SK-N-SH (cell line): ENCODE results near the gene RAVER1. TPM values are rescaled to one million over a fixed set of nuclear protein-coding genes. Genes with fewer than 3 reads are reported as not detected.

Experiments
- CTCF ChIA-PET: fragments of 300-600, 350-600 bp; formaldehyde crosslinking; extraction: SDS; loops from one replicate; lab custom pipeline; 2021; lab: Yijun Ruan, JAX
- POLR2A ChIA-PET: fragments of 350-600 bp; sonication (Branson Sonifier 250); formaldehyde crosslinking; extraction: SDS; loops from one replicate; lab custom pipeline; 2020; ENCODE audit warnings: antibody characterized with exemption, inconsistent platforms; lab: Yijun Ruan, JAX
- DNase-seq: peaks from one replicate; pipeline ENCODE4 v3.0.0; 2012
- H2AFZ ChIP-seq: fragments of 200-600 bp; sonication (generic); 2 replicates; pipeline ENCODE4 v1.8.1; 2016; ENCODE audit warnings: antibody characterized with exemption, mild to moderate bottlenecking, low read depth
- H3F3A ChIP-seq: fragments of 200-600 bp; sonication (generic); replicated peaks from 2 replicates; pipeline ENCODE3; 2016; ENCODE audit warnings: antibody characterized with exemption, mild to moderate bottlenecking; ENCODE audit not compliant: insufficient read depth
- H3K27ac ChIP-seq, 2 experiments: fragments of 200-500 bp in 1 of 2; fragments of 200-600 bp in 1 of 2; sonication (Bioruptor generic) in 1 of 2; sonication (generic), shearing (Covaris generic) in 1 of 2; 2 replicates each; pipeline versions ENCODE4 v1.5.1 to v1.6.1; 2014 to 2016; ENCODE audit warnings: low read depth in 2 of 2, inconsistent platforms in 1 of 2, low read length in 1 of 2, mild to moderate bottlenecking in 1 of 2, mixed read lengths in 1 of 2
- H3K27me3 ChIP-seq: fragments of 200-600 bp; sonication (generic), shearing (Covaris generic); 2 replicates; pipeline ENCODE4 v1.6.1; 2016; ENCODE audit warnings: mixed run types; ENCODE audit not compliant: insufficient read depth
- H3K36me3 ChIP-seq, 2 experiments: fragments of 200-500 bp in 1 of 2; fragments of 200-600 bp in 1 of 2; sonication (Bioruptor generic) in 1 of 2; sonication (generic) in 1 of 2; replicated peaks in 1 of 2; 2 replicates each; pipeline versions ENCODE3 to v1.5.1; 2014 to 2016; ENCODE audit warnings: low read length in 1 of 2, mild to moderate bottlenecking in 1 of 2; ENCODE audit not compliant: insufficient read depth in 2 of 2, control insufficient read depth in 1 of 2
- H3K4me1 ChIP-seq, 2 experiments: fragments of 200-500 bp in 1 of 2; fragments of 200-600 bp in 1 of 2; sonication (Bioruptor generic) in 1 of 2; sonication (generic), shearing (Covaris generic) in 1 of 2; 2 replicates each; pipeline versions ENCODE4 v1.5.1 to v1.6.1; 2014 to 2016; ENCODE audit warnings: low read depth in 1 of 2, low read length in 1 of 2, mixed run types in 1 of 2; ENCODE audit not compliant: insufficient read depth in 2 of 2, control insufficient read depth in 1 of 2
- H3K4me2 ChIP-seq: fragments of 200-600 bp; sonication (generic), shearing (Covaris generic); 2 replicates; pipeline ENCODE4 v1.6.1; 2017; ENCODE audit warnings: mixed run types
- H3K4me3 ChIP-seq, 2 experiments: fragments of 200-500 bp in 1 of 2; fragments of 200-600 bp in 1 of 2; sonication (Bioruptor generic) in 1 of 2; sonication (generic), shearing (Covaris generic) in 1 of 2; 2 replicates each; pipeline versions ENCODE4 v1.5.1 to v1.8.1; 2014 to 2016; ENCODE audit warnings: low read depth in 2 of 2, inconsistent platforms in 1 of 2, low read length in 1 of 2, mild to moderate bottlenecking in 1 of 2, mixed read lengths in 1 of 2, moderate library complexity in 1 of 2
- H3K79me2 ChIP-seq: fragments of 200-600 bp; sonication (generic); 2 replicates; pipeline ENCODE4 v1.8.1; 2017; ENCODE audit warnings: mild to moderate bottlenecking; ENCODE audit not compliant: insufficient read depth
- H3K9ac ChIP-seq: fragments of 200-600 bp; sonication (generic); 2 replicates; pipeline ENCODE4 v1.6.1; 2017; ENCODE audit warnings: mixed run types
- H3K9me2 ChIP-seq: fragments of 200-600 bp; sonication (generic); 2 replicates; pipeline ENCODE4 v1.6.1; 2017; ENCODE audit warnings: mixed run types
- H3K9me3 ChIP-seq: fragments of 200-600 bp; sonication (generic); 2 replicates; pipeline ENCODE4 v1.6.1; 2017; ENCODE audit warnings: mixed run types, mild to moderate bottlenecking, moderate library complexity
- H4K20me1 ChIP-seq: fragments of 200-600 bp; sonication (generic); 2 replicates; pipeline ENCODE4 v1.6.1; 2017; ENCODE audit warnings: mild to moderate bottlenecking, mixed run types; ENCODE audit not compliant: insufficient read depth
- CHD2 ChIP-seq: fragments of 150-350 bp; IDR thresholded peaks from 2 replicates; pipeline ENCODE4 v1.6.1; 2018; ENCODE audit warnings: low read length; ENCODE audit not compliant: partially characterized antibody
- ELF1 ChIP-seq: IDR thresholded peaks from 2 replicates; pipeline ENCODE4 v1.4.0; 2012
- EP300 ChIP-seq, 2 experiments: IDR thresholded peaks; 2 replicates each; pipeline versions ENCODE4 v1.4.0 to v1.6.1; 2012; ENCODE audit warnings: borderline replicate concordance in 1 of 2, low read depth in 1 of 2, low read length in 1 of 2
- FOSL2 ChIP-seq: IDR thresholded peaks from 2 replicates; pipeline ENCODE4 v1.4.0; 2012; ENCODE audit warnings: low read depth, mild to moderate bottlenecking, moderate library complexity, borderline replicate concordance
- GABPA ChIP-seq: IDR thresholded peaks from 2 replicates; pipeline ENCODE4 v1.4.0; 2012; ENCODE audit warnings: low read depth, mild to moderate bottlenecking
- MAX ChIP-seq: IDR thresholded peaks from 2 replicates; pipeline ENCODE4 v1.4.0; 2012; ENCODE audit warnings: low read depth
- MEF2A ChIP-seq: IDR thresholded peaks from 2 replicates; pipeline ENCODE4 v1.4.0; 2012; ENCODE audit warnings: low read depth, borderline replicate concordance
- NFIC ChIP-seq: IDR thresholded peaks from 2 replicates; pipeline ENCODE4 v1.4.0; 2012; ENCODE audit warnings: borderline replicate concordance
- PBX3 ChIP-seq: IDR thresholded peaks from 2 replicates; pipeline ENCODE4; 2012
- RAD21 ChIP-seq: IDR thresholded peaks from 2 replicates; pipeline ENCODE4 v1.6.1; 2012; ENCODE audit warnings: mild to moderate bottlenecking, low read length
- RCOR1 ChIP-seq: fragments of 150-350 bp; IDR thresholded peaks from 2 replicates; pipeline ENCODE4 v1.6.1; 2017; ENCODE audit warnings: antibody characterized with exemption, low read length
- REST ChIP-seq: IDR thresholded peaks from 2 replicates; pipeline ENCODE4 v1.6.1; 2012; ENCODE audit warnings: mild to moderate bottlenecking, low read depth, low read length, moderate library complexity
- RFX5 ChIP-seq: IDR thresholded peaks from 2 replicates; pipeline ENCODE4 v1.6.1; 2012; ENCODE audit warnings: mild to moderate bottlenecking, improper control_type of control experiment, low read length
- RXRA ChIP-seq: IDR thresholded peaks from 2 replicates; pipeline ENCODE4 v1.4.0; 2012; ENCODE audit warnings: low read depth, mild to moderate bottlenecking, borderline replicate concordance
- TEAD4 ChIP-seq: IDR thresholded peaks from 2 replicates; pipeline ENCODE4 v1.4.0; 2012; ENCODE audit warnings: mild to moderate bottlenecking, borderline replicate concordance; ENCODE audit not compliant: insufficient read depth
- USF1 ChIP-seq: IDR thresholded peaks from 2 replicates; pipeline ENCODE4 v1.4.0; 2012; ENCODE audit warnings: low read depth, borderline replicate concordance
- USF2 ChIP-seq: fragments of 150-350 bp; IDR thresholded peaks from 2 replicates; pipeline ENCODE4 v1.6.1; 2017; ENCODE audit warnings: antibody characterized with exemption, low read length, low read depth, borderline replicate concordance
- YY1 ChIP-seq: IDR thresholded peaks from 2 replicates; pipeline ENCODE4 v1.4.0; 2012; ENCODE audit warnings: low read depth, mild to moderate bottlenecking
- ZBTB33 ChIP-seq: IDR thresholded peaks from 2 replicates; pipeline ENCODE4 v1.4.0; 2012; ENCODE audit warnings: low read depth, borderline replicate concordance
- WGBS: methylation state at CpG from one replicate; pipeline ENCODE4 v1.1.6; 2017; ENCODE audit warnings: low lambda C conversion rate; 5-methylcytosine and 5-hydroxymethylcytosine counted together
- polyA plus RNA-seq, 3 experiments: library from polyadenylated mRNA; depleted of rRNA; stranded (reverse); fragments of >200 nt; gene quantifications; 2 replicates each; pipeline ENCODE4 v1.2.3, GENCODE V29; 2012

The RAVER1 gene
- polyA plus RNA-seq, 1 of the 3 experiments (the other 2 are of a cell fraction): 8.2 TPM

- TF ChIP-seq EP300 (IDR thresholded peaks at IDR 0.05; ENCODE audit: borderline replicate concordance in 1 of 2, low read depth in 1 of 2, low read length in 1 of 2) (no peak), RFX5 (no peak), GABPA (no peak), FOSL2 (no peak), RAD21 (no peak), RCOR1 (no peak), USF1 (no peak)
Measured at GRCh38 chr19:10317045-10317856, 16.1 kb downstream of the RAVER1 start (continued).

GRCh38 chr19:10316229-10317044 lies 16.9 kb downstream of the RAVER1 start:
- POLR2A ChIA-PET: interaction anchor here (0.8 to 1.4 kb wide), 4 partner anchors 9 to 64 kb away, joined by 3 to 8 read pairs (median 4); partner anchors contain the start of genes ICAM1, RAVER1 and TYK2
- H3K4me2 ChIP-seq: peak overlapping the region; percentile 87; the same call in 1 of the 2 replicates

More at GRCh38 chr19:10316229-10317044, 16.9 kb downstream of the RAVER1 start:
- Histone ChIP-seq H3K4me1 (peaks cover 0 to 17% of the 10 kb centered on the region in 2 experiments; a peak in 1 of 4 replicates), H4K20me1 (no peaks in the 10 kb centered on the region), H3K27ac (peak overlapping the region; percentile 37 to 85), H3K9me2 (no peaks in the 10 kb centered on the region), H3K9me3 (no peaks in the 10 kb centered on the region), H3F3A (peaks cover 6% of the 10 kb centered on the region), H3K36me3 (peaks cover 4 to 28% of the 10 kb centered on the region in 2 experiments), H3K4me3 (peak overlapping the region; percentile 73 to 79; a peak in 3 of 4 replicates), H3K79me2 (peaks cover 12% of the 10 kb centered on the region; the same call in 1 of the 2 replicates), H3K27me3 (no peaks in the 10 kb centered on the region), H2AFZ (peak overlapping the region; percentile 86; the same call in 1 of the 2 replicates), H3K9ac (peak overlapping the region; percentile 68; the same call in 1 of the 2 replicates)
- TF ChIP-seq MEF2A (no peak), TEAD4 (no peak), NFIC (no peak), MAX (no peak), RFX5 (no peak), RCOR1 (no peak), CHD2 (no peak), ELF1 (no peak), EP300 (IDR thresholded peaks at IDR 0.05; ENCODE audit: borderline replicate concordance in 1 of 2, low read depth in 1 of 2, low read length in 1 of 2) (no peak), YY1 (no peak), GABPA (no peak), USF2 (no peak), REST (no peak), PBX3 (no peak), ZBTB33 (no peak), RXRA (no peak)
- peak; percentile 88 for DNase-seq
- 47% methylated on average over 13 of the region's 19 CpGs for WGBS
- CTCF ChIA-PET: interaction anchor here (0.9 to 3.2 kb wide), 7 partner anchors 14 to 74 kb away, joined by 3 to 16 read pairs (median 3); partner anchors contain the start of gene ICAM1
